GM12801 (cell line): ENCODE results near the gene ECSCR.

ENCODE experiments used
- CTCF ChIP-seq: IDR thresholded peaks from one replicate; pipeline ENCODE4 v1.5.1; 2011; ENCODE audit warnings: control low read depth; ENCODE audit not compliant: insufficient read length; ENCODE audit errors: extremely low read depth

ECSCR gene

GRCh38 chr5:139414581-139415130 lies 47.9 kb downstream of the ECSCR start:
- no peak for TF ChIP-seq CTCF

- TF ChIP-seq CTCF: no peak
Measured at GRCh38 chr5:139413963-139414362, 48.6 kb downstream of the ECSCR start.

- no peak for TF ChIP-seq CTCF
Measured at GRCh38 chr5:139413153-139413552, 49.4 kb downstream of the ECSCR start.

- TF ChIP-seq CTCF: no peak
Measured at GRCh38 chr5:139410993-139411828, 51.3 kb downstream of the ECSCR start.

GRCh38 chr5:139410121-139410992 lies 52.2 kb downstream of the ECSCR start:
- no peak for TF ChIP-seq CTCF

- no peak for TF ChIP-seq CTCF
Measured at GRCh38 chr5:139408191-139408590, 54.4 kb downstream of the ECSCR start.

- no peak for TF ChIP-seq CTCF
Measured at GRCh38 chr5:139407517-139407916, 55.0 kb downstream of the ECSCR start.
